Effector memory CD8-positive, alpha-beta T cell (primary cell): ENCODE data around the gene SGCE.

Experiments
- ATAC-seq: fragments of 150-1000 bp; cut with Tn5 transposase; replicated peaks from 2 replicates; pipeline ENCODE4 v1.10.0; 2021; ENCODE audit warnings: mild to moderate bottlenecking, moderate library complexity
- DNase-seq, 3 experiments: peaks; one replicate each; pipeline ENCODE4 v3.0.0; 2021
- H3K27ac Mint-ChIP-seq, 2 donors: one replicate each; pipeline ENCODE4 v1.8.0; 2022; ENCODE audit warnings: mild to moderate bottlenecking in 2 of 2, mixed read lengths in 2 of 2, moderate library complexity in 2 of 2
- H3K27me3 Mint-ChIP-seq, 2 donors: one replicate each; pipeline ENCODE4 v1.8.0; 2022; ENCODE audit warnings: mixed read lengths in 2 of 2
- H3K36me3 Mint-ChIP-seq: one replicate; pipeline ENCODE4 v1.8.0; 2022; ENCODE audit warnings: mild to moderate bottlenecking, moderate library complexity, mixed read lengths; ENCODE audit not compliant: insufficient read depth
- H3K4me1 Mint-ChIP-seq, 2 donors: one replicate each; pipeline ENCODE4 v1.8.0; 2022; ENCODE audit warnings: low read depth in 2 of 2, mixed read lengths in 2 of 2
- H3K4me3 Mint-ChIP-seq, 2 donors: one replicate each; pipeline ENCODE4 v1.8.0; 2022; ENCODE audit warnings: mild to moderate bottlenecking in 2 of 2, mixed read lengths in 2 of 2, moderate library complexity in 2 of 2
- H3K9me3 Mint-ChIP-seq, 2 donors: one replicate each; pipeline ENCODE4 v1.8.0; 2022; ENCODE audit warnings: mixed read lengths in 2 of 2

The SGCE gene

GRCh38 chr7:94595717-94596116 lies 60.2 kb downstream of the SGCE start:
- Mint-ChIP-seq H3K27me3 (no peaks in the 10 kb centered on the region), H3K4me1 (no peaks in the 10 kb centered on the region), H3K4me3 (no peak overlapping the region), H3K9me3 (no peaks in the 10 kb centered on the region), H3K36me3 (no peaks in the 10 kb centered on the region), H3K27ac (no peak overlapping the region)
- DNase-seq (no peak), ATAC-seq (no peak)

GRCh38 chr7:94594882-94595281 lies 61.1 kb downstream of the SGCE start:
- Mint-ChIP-seq H3K9me3 (no peaks in the 10 kb centered on the region), H3K36me3 (peaks cover 3% of the 10 kb centered on the region)

GRCh38 chr7:94591176-94591575 lies 64.8 kb downstream of the SGCE start:
- no peak for ATAC-seq
- Mint-ChIP-seq H3K4me3 (no peak overlapping the region), H3K27me3 (no peaks in the 10 kb centered on the region), H3K9me3 (no peaks in the 10 kb centered on the region), H3K27ac (no peak overlapping the region), H3K36me3 (peaks cover 3% of the 10 kb centered on the region), H3K4me1 (no peaks in the 10 kb centered on the region)
- no peak for DNase-seq

More at GRCh38 chr7:94594882-94595281, 61.1 kb downstream of the SGCE start:
- Mint-ChIP-seq H3K27ac (no peak overlapping the region), H3K4me1 (no peaks in the 10 kb centered on the region), H3K27me3 (no peaks in the 10 kb centered on the region), H3K4me3 (no peak overlapping the region)
- no peak for ATAC-seq
- no peak for DNase-seq

- no peaks in the 10 kb centered on the region for H3K4me1 Mint-ChIP-seq
Measured at GRCh38 chr7:94590526-94591162, 65.3 kb downstream of the SGCE start.

GRCh38 chr7:94588075-94588474 lies 67.9 kb downstream of the SGCE start:
- H3K4me3 Mint-ChIP-seq = no peak overlapping the region
- ATAC-seq = no peak
- no peaks in the 10 kb centered on the region for H3K9me3 Mint-ChIP-seq
- H3K4me1 Mint-ChIP-seq = no peaks in the 10 kb centered on the region
- H3K27me3 Mint-ChIP-seq = no peaks in the 10 kb centered on the region
- H3K36me3 Mint-ChIP-seq = peaks cover 3% of the 10 kb centered on the region
- H3K27ac Mint-ChIP-seq = no peak overlapping the region
- DNase-seq = no peak

More at GRCh38 chr7:94590526-94591162, 65.3 kb downstream of the SGCE start:
- ATAC-seq = no peak
- H3K27me3 Mint-ChIP-seq = no peaks in the 10 kb centered on the region
- no peak for DNase-seq
- no peak overlapping the region for H3K4me3 Mint-ChIP-seq
- no peak overlapping the region for H3K27ac Mint-ChIP-seq
- no peaks in the 10 kb centered on the region for H3K9me3 Mint-ChIP-seq
- peaks cover 3% of the 10 kb centered on the region for H3K36me3 Mint-ChIP-seq

- Mint-ChIP-seq H3K36me3 (no peaks in the 10 kb centered on the region), H3K27ac (no peak overlapping the region), H3K4me3 (no peak overlapping the region)
Measured at GRCh38 chr7:94584113-94584512, 71.8 kb downstream of the SGCE start.

GRCh38 chr7:94580601-94581000 lies 75.3 kb downstream of the SGCE start:
- ATAC-seq = no peak
- no peak overlapping the region for H3K27ac Mint-ChIP-seq

More at GRCh38 chr7:94584113-94584512, 71.8 kb downstream of the SGCE start:
- DNase-seq (no peak), ATAC-seq (no peak)
- H3K9me3 Mint-ChIP-seq = no peaks in the 10 kb centered on the region
- H3K4me1 Mint-ChIP-seq = no peaks in the 10 kb centered on the region
- H3K27me3 Mint-ChIP-seq = no peaks in the 10 kb centered on the region

GRCh38 chr7:94579470-94579869 lies 76.5 kb downstream of the SGCE start:
- Mint-ChIP-seq H3K9me3 (peaks cover 5 to 8% of the 10 kb centered on the region in 2 donors), H3K36me3 (peaks cover 5% of the 10 kb centered on the region), H3K27me3 (no peaks in the 10 kb centered on the region), H3K4me3 (no peak overlapping the region), H3K4me1 (no peaks in the 10 kb centered on the region), H3K27ac (no peak overlapping the region)
- ATAC-seq (no peak), DNase-seq (no peak)

More at GRCh38 chr7:94580601-94581000, 75.3 kb downstream of the SGCE start:
- no peak for DNase-seq
- Mint-ChIP-seq H3K36me3 (no peaks in the 10 kb centered on the region), H3K27me3 (no peaks in the 10 kb centered on the region), H3K4me1 (no peaks in the 10 kb centered on the region), H3K4me3 (no peak overlapping the region), H3K9me3 (peaks cover 2 to 8% of the 10 kb centered on the region in 2 donors)

- H3K27ac Mint-ChIP-seq = no peak overlapping the region
- no peaks in the 10 kb centered on the region for H3K27me3 Mint-ChIP-seq
- DNase-seq (no peak), ATAC-seq (no peak)
- no peak overlapping the region for H3K4me3 Mint-ChIP-seq
- no peaks in the 10 kb centered on the region for H3K4me1 Mint-ChIP-seq
- H3K9me3 Mint-ChIP-seq = peaks cover 5 to 8% of the 10 kb centered on the region in 2 donors
- peaks cover 5% of the 10 kb centered on the region for H3K36me3 Mint-ChIP-seq
Measured at GRCh38 chr7:94578614-94579013, 77.3 kb downstream of the SGCE start.

GRCh38 chr7:94577357-94577756 lies 78.6 kb downstream of the SGCE start:
- Mint-ChIP-seq H3K36me3 (peaks cover 5% of the 10 kb centered on the region), H3K27me3 (no peaks in the 10 kb centered on the region), H3K4me3 (no peak overlapping the region), H3K27ac (no peak overlapping the region), H3K4me1 (no peaks in the 10 kb centered on the region), H3K9me3 (peaks cover 5 to 8% of the 10 kb centered on the region in 2 donors)
- ATAC-seq = no peak
- no peak for DNase-seq

- H3K4me1 Mint-ChIP-seq = no peaks in the 10 kb centered on the region
Measured at GRCh38 chr7:94576316-94576715, 79.6 kb downstream of the SGCE start.

GRCh38 chr7:94575646-94576045 lies 80.3 kb downstream of the SGCE start:
- Mint-ChIP-seq H3K36me3 (peaks cover 7% of the 10 kb centered on the region), H3K27ac (no peak overlapping the region), H3K4me1 (no peaks in the 10 kb centered on the region), H3K27me3 (no peaks in the 10 kb centered on the region), H3K4me3 (no peak overlapping the region), H3K9me3 (peaks cover 5 to 8% of the 10 kb centered on the region in 2 donors)
- no peak for DNase-seq
- ATAC-seq = no peak

More at GRCh38 chr7:94576316-94576715, 79.6 kb downstream of the SGCE start:
- no peak overlapping the region for H3K4me3 Mint-ChIP-seq
- H3K9me3 Mint-ChIP-seq = peaks cover 5 to 8% of the 10 kb centered on the region in 2 donors
- DNase-seq (no peak), ATAC-seq (no peak)
- no peaks in the 10 kb centered on the region for H3K27me3 Mint-ChIP-seq
- H3K36me3 Mint-ChIP-seq = peaks cover 5% of the 10 kb centered on the region
- no peak overlapping the region for H3K27ac Mint-ChIP-seq

GRCh38 chr7:94571816-94572215 lies 84.1 kb downstream of the SGCE start:
- Mint-ChIP-seq H3K4me3 (no peak overlapping the region), H3K36me3 (peaks cover 7% of the 10 kb centered on the region), H3K9me3 (peaks cover 5 to 8% of the 10 kb centered on the region in 2 donors), H3K27me3 (no peaks in the 10 kb centered on the region), H3K4me1 (no peaks in the 10 kb centered on the region), H3K27ac (no peak overlapping the region)
- no peak for DNase-seq
- ATAC-seq = no peak

- no peak overlapping the region for H3K27ac Mint-ChIP-seq
- no peaks in the 10 kb centered on the region for H3K4me1 Mint-ChIP-seq
- DNase-seq (no peak), ATAC-seq (no peak)
- no peaks in the 10 kb centered on the region for H3K9me3 Mint-ChIP-seq
- H3K36me3 Mint-ChIP-seq = peaks cover 2% of the 10 kb centered on the region
- no peak overlapping the region for H3K4me3 Mint-ChIP-seq
- H3K27me3 Mint-ChIP-seq = no peaks in the 10 kb centered on the region
Measured at GRCh38 chr7:94567396-94567795, 88.5 kb downstream of the SGCE start.
